GM12801 (cell line): ENCODE data around the gene GHRH.

ENCODE experiments used
- TF ChIP-seq, protein P1 (sequence below): IDR thresholded peaks from one replicate; pipeline ENCODE4 v1.5.1; 2011; ENCODE audit warnings: control low read depth; ENCODE audit not compliant: insufficient read length; ENCODE audit errors: extremely low read depth

Gene GHRH

DNA sequence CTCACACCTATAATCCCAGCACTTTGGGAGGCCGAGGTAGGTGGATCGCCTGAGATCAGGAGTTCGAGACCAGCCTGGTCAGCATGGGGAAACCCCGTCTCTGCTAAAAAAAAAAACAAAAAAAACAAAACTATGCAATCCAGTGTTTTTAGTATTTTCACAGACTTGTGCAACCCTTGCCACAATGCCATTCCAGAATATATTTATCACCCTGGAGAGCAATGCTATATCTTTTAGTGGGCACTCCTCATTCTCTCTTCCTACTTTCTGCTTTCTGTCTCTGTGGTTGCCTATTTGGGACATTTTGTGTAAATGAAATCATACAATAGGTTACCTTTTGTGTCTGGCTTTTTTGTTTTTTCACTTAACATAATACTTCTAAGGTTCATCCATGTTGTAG lies 43.2 kb downstream of the GHRH start:
- TF ChIP-seq, protein P1, sequence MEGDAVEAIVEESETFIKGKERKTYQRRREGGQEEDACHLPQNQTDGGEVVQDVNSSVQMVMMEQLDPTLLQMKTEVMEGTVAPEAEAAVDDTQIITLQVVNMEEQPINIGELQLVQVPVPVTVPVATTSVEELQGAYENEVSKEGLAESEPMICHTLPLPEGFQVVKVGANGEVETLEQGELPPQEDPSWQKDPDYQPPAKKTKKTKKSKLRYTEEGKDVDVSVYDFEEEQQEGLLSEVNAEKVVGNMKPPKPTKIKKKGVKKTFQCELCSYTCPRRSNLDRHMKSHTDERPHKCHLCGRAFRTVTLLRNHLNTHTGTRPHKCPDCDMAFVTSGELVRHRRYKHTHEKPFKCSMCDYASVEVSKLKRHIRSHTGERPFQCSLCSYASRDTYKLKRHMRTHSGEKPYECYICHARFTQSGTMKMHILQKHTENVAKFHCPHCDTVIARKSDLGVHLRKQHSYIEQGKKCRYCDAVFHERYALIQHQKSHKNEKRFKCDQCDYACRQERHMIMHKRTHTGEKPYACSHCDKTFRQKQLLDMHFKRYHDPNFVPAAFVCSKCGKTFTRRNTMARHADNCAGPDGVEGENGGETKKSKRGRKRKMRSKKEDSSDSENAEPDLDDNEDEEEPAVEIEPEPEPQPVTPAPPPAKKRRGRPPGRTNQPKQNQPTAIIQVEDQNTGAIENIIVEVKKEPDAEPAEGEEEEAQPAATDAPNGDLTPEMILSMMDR = no peak

DNA sequence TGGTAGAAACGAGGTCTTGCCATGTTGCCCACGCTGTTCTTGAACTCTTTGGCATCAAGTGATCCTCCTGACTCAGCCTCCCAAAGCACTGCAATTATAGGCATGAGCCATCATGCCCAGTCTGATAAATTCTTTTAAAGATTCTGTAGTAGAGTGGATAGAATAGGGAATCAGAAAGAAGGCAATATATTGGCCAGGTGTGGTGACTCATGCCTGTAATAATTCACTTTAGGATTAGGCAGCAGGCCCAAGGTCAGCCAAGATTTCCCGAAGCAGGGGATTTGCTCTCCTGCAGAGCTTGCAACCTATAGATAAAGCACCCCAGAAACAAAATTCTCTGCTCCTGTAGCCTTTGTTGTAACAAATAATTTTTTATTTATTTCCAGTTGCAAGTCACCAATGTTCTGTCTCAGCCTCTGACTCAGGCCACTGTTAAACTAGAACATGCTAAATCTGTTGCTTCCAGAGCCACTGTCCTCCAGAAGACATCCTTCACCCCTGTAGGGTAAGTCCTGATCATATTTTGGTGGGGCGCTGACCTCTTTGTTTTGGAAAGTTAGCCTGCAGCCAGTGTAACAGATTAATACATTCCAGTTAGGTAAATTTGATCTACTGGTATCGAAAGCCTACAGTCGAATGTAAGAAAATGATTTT lies 51.8 kb downstream of the GHRH start:
- TF ChIP-seq, protein P1 = no peak

GRCh38 chr20:37209193-37209592 lies 52.4 kb downstream of the GHRH start:
- TF ChIP-seq, protein P1 = no peak

DNA sequence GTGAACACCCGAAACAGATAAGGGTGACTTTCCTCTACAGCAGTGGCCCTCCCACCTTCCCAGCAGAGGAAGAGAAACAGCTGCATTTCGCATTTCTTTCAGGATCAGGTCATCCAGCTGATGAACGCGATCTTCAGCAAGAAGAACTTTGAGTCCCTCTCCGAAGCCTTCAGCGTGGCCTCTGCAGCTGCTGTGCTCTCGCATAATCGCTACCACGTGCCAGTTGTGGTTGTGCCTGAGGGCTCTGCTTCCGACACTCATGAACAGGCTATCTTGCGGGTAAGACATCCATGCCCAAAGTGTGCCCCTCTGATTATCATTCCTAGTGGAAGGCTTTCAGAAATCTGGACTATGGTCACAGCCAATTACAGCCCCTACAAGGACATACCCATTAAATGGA lies 54.4 kb downstream of the GHRH start:
- TF ChIP-seq, protein P1 = no peak

GRCh38 chr20:37205794-37206193 lies 55.8 kb downstream of the GHRH start:
- TF ChIP-seq, protein P1 = no peak

DNA sequence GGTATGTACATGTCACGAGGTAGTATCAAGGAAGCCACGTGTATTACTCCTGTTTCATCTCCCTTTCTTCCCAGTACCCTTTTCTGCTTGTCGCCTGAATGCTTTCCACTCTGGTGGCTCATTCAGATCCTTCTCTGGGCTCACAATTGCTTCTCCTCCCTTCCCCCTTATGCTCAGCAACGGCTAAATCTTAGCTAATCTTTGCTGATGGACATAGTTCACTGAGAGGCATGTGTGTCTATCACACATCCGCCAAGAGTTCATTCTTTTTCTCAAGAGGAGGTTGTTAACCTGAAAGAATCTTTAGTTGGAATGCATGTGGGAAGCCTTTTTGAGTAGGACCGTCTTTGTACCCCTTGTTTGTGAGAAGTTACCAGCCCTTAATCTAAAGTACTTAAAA lies 56.5 kb downstream of the GHRH start:
- TF ChIP-seq, protein P1 = no peak

- TF ChIP-seq, protein P1 = no peak
Observed at GRCh38 chr20:37204056-37204455, 57.6 kb downstream of the GHRH start.
